GM19468 (cell line): ENCODE measurements around the gene OSBPL8.
"Not testable (repeated sequence)": the region's sequence is repeated elsewhere in the genome, so short reads cannot be mapped to it uniquely, and the experiment has no call there.

Experiments used
- ATAC-seq: cut with Tn5 transposase; IDR thresholded peaks from one replicate; pipeline ENCODE4 v1.9.1; 2021; ENCODE audit warnings: mild to moderate bottlenecking, moderate library complexity, moderate number of reproducible peaks; ENCODE audit not compliant: unreplicated experiment; ENCODE audit errors: extremely low read depth

Gene OSBPL8

GRCh38 chr12:76319595-76320319 lies 239.8 kb downstream of the OSBPL8 start:
- not testable (repeated sequence) for ATAC-seq

DNA sequence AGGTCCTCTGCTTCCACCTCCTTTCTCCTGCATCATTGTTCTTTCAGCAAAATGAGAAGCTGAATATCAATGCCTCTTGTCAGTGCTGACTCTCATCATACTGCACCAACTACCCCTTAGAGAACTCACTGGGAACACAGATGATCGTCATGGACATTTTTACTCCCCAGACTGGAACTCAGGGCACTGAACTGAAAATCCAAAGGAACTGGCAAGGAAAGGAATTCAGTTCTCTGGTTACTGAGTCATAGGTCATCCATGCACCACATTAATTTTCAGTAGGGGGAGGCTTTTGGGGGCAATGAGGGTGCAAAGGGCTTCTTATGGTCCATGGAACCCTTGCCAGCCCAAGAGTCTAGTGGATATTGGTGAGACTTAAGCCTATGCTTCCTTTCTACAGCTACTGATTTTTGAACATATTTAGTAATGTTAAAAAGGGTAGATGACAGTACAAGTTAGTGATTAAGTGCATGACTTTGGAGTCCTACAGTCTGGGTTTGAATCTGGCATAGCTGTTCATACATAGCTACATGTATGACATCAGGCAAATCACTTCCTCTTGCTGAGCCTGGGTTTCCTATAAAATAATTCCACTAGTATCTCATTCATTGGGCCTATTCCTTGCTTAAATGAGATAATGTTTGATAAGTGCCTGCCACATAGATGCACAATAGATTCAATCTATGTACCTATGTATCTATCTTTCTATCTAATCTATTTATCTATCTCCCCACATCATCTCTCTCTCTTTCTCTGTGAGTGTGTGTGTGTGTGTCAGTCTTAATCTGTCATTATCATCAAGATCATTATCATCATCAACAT lies 240.6 kb downstream of the OSBPL8 start:
- ATAC-seq = no peak

DNA sequence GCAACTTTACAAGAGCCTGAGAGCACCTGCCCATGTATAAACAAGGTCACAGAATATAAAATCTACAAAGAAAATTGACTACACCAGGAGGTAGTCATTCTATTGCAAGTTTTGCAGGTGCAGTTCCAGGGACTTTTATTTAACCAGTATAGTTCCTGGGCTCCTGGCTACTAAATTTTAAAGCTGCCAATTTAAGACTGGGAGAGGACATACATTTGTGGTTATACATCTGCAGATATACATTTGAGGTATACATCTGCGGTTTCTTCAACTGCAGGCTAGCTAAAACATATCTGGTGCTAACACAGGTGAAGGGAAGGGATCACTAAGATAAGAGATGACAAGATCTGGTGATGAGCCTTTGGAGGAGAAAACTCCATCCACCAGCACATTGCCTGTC lies 241.6 kb downstream of the OSBPL8 start:
- no peak for ATAC-seq

- ATAC-seq = no peak
These were observed 243.1 kb downstream of the OSBPL8 start for GRCh38 chr12:76316468-76316867.

DNA sequence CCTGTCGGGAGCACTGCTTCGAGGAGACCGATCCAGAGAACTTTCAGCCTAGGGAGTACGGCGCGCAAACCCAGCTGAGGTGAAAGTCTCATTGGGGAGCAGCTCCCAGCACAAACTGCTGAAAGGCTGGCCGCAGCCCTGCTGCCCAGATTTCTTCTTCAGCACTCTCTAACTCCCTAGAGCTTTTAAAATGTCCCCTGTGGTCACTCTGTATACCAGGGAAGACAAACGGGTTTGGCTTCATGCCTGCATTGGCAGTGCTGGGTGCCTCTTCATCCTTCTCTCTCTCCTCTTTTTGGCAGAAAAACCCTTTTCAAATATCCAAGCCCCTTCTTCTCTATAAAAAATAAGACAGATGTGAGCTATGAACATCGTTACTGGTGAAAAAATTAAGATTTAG lies 246.3 kb downstream of the OSBPL8 start:
- ATAC-seq = no peak

DNA sequence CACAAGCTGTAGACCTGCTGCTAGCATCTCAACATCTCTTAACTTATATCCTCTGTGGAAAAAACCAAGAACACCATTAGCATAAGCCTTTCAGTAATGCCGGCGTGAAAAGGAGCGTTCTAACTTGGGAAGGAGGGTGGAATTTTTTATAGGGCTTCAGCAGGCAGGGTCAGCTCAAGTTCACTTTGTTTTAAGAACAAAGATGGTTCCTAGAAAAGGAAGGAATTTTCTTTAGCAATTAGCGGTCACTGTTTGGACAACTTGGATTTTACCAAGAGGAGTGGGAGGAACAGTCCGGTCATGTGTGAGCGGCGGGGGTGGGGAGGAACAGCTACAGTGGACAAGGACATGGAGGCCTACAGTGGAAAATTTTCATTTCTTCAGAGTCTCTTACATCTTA lies 247.3 kb downstream of the OSBPL8 start:
- no peak for ATAC-seq

DNA sequence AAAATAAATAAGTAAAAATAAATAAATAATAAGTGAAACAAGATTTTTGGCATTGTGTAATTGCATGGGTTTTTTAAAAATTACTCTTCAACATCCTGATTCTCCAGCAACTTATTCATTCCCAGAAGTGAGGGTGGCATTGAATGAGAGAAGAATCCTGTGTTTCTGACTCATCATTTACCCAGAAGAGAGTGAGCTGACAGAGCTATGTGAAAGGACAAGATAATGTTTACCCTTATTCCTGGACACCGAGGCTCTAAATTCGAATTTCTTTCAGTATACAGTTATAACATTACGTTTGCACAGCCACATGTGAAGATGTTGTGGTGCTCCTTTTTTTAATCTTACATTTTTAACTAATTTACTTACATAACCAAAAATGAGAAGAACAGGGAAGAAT lies 247.8 kb downstream of the OSBPL8 start:
- ATAC-seq = no peak

GRCh38 chr12:76310110-76310509 lies 249.5 kb downstream of the OSBPL8 start:
- ATAC-seq = no peak

DNA sequence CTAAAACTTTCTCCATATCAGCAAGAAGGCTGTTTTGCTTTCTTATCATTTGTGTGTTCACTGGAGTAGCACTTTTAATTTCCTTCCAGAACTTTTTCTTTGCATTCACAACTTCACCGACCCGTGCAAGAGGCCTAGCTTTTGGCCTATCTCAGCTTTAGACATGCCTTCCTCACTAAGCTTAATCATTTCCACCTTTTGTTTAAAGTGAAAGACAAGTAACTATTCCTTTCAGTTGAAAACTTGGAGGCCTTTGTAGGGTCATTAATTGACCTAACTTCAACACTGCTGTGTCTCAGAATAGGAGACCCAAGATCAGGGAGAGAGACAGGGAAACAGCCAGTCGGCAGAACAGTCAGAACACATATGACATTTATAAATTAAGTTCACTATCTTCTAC lies 250.7 kb downstream of the OSBPL8 start:
- ATAC-seq = no peak

DNA sequence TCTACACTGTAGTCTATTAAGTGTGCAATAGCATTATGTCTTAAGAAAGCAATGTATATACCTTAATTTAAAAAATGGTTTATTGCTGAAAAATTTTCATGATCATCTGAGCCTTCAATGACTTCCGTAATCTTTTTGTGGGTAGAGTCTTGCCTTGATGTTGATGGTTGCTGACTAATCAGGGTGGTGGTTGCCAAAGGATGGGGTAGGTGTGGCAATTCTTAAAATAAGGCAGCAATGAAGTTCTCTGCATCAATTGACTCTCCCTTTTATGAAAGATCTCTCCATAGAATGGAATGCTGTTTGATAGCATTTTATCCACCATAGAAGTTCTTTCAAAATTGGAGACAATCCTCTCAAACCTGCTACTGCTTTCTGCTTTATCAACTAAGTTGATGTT lies 252.5 kb downstream of the OSBPL8 start:
- no peak for ATAC-seq

GRCh38 chr12:76303989-76304460 lies 255.5 kb downstream of the OSBPL8 start:
- ATAC-seq = no peak

DNA sequence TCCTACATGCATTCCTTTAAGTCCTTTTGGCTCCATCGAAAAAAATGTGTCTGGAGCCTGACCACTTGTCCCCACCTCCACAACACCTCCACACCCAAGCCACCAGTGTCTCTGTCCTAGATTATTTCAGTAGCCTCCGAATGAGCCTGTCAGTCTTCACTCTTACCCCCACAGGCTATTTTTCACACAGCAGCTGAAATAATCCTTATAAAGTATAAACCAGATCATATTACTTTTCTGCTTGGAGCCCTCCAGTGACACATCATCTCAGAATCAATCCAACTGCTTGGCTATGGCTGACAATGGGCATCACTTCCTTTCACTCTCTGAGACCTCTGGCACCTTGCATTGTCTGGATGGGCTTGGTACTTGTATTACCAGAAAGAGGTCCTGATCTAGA lies 256.2 kb downstream of the OSBPL8 start:
- ATAC-seq = no peak
